ENCODE data around the gene SAFB. TPM values are rescaled to one million over a fixed set of nuclear protein-coding genes. Genes with fewer than 3 reads are reported as not detected.

The SAFB gene
- polyA plus RNA-seq, 3 donors, result 12.2 to 76.6 (median 23.1) TPM

DNA sequence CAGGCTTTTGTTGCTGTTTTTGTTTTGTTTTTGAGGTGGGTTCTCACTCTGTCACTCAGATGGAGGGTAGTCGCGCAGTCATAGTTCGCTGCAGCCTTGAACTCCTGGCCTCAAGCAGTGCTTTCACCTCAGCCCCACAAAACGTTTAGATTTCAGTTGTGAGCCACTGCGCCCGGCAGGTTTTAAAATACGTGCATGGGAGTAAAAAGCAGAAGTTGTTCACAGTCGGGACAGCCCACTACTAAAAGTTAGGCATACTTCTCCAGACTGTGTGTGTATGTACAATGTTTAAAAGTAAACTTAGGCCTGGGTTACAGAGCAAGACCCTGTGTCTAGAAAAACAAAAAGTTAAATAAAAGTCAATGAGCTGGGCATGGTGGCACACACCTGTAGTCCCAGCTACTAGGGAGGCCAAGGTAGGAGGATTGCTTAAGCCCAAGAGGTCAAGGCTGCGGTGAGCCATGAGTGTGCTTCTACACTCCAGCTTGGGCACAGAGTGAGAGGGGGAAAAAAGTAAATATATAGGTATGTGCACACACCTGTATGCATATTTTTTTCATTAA is 6.1 kb downstream of the SAFB start:
- H3K79me2 ChIP-seq (ENCODE audit: insufficient read depth, low read length), result peaks cover 100% of the 10 kb centered on the region
- Mint-ChIP-seq H3K4me3 (peak overlapping the region; percentile 50 to 77), H3K27me3 (ENCODE audit: low read depth in 3 of 3) (peaks cover 0 to 2% (median 0%) of the 10 kb centered on the region in 3 donors), H3K4me1 (peaks cover 68% of the 10 kb centered on the region), H3K9me3 (peaks cover 0 to 2% (median 0%) of the 10 kb centered on the region in 7 donors), H3K36me3 (peaks cover 49 to 76% of the 10 kb centered on the region in 2 donors), H3K27ac (peak overlapping the region; percentile 84 to 93 (median 91))
- peak overlapping the region; percentile 49 for H3K4me2 ChIP-seq (replicated peaks; ENCODE audit: extremely low read depth, low read length, poor library complexity, severe bottlenecking)
- H3K4me1 ChIP-seq (ENCODE audit: control insufficient read depth in 1 of 2, insufficient read depth in 2 of 2, low read length in 2 of 2), result peaks cover 57 to 69% of the 10 kb centered on the region in 2 donors
- H3K4me3 ChIP-seq (replicated peaks in 1 of 3; ENCODE audit: low read depth in 2 of 3, low read length in 3 of 3), result peak overlapping the region in 1 of 3 experiments; percentile 55
- peak overlapping the region; percentile 48 to 69 for H3K27ac ChIP-seq (ENCODE audit: low read depth in 1 of 2, low read length in 2 of 2)
- WGBS (ENCODE audit: insufficient coverage), result 0% methylated on average over 2 of the region's 9 CpGs
- intact Hi-C loops (cut with micrococcal nuclease), result no loop called here
- H2AFZ ChIP-seq (ENCODE audit: insufficient read depth, low read depth, low read length, poor library complexity, severe bottlenecking), result no peak overlapping the region
- H3K27me3 ChIP-seq (ENCODE audit: control insufficient read depth in 2 of 2, insufficient read depth in 2 of 2, low read length in 2 of 2), result no peaks in the 10 kb centered on the region
- no peaks in the 10 kb centered on the region for H3K9me3 ChIP-seq (replicated peaks in 1 of 2; ENCODE audit: control insufficient read depth in 1 of 2, insufficient read depth in 1 of 2, low read length in 2 of 2)
- DNase-seq, result peak; percentile 38 to 62 (median 55)
- TF ChIP-seq, protein P1, sequence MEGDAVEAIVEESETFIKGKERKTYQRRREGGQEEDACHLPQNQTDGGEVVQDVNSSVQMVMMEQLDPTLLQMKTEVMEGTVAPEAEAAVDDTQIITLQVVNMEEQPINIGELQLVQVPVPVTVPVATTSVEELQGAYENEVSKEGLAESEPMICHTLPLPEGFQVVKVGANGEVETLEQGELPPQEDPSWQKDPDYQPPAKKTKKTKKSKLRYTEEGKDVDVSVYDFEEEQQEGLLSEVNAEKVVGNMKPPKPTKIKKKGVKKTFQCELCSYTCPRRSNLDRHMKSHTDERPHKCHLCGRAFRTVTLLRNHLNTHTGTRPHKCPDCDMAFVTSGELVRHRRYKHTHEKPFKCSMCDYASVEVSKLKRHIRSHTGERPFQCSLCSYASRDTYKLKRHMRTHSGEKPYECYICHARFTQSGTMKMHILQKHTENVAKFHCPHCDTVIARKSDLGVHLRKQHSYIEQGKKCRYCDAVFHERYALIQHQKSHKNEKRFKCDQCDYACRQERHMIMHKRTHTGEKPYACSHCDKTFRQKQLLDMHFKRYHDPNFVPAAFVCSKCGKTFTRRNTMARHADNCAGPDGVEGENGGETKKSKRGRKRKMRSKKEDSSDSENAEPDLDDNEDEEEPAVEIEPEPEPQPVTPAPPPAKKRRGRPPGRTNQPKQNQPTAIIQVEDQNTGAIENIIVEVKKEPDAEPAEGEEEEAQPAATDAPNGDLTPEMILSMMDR (IDR thresholded peaks at IDR 0.05), result no peak
- peaks cover 99% of the 10 kb centered on the region for H4K20me1 ChIP-seq (ENCODE audit: insufficient read depth, low read length)
- no peak overlapping the region for H3K9ac ChIP-seq (ENCODE audit: insufficient read depth, low read length, poor library complexity, severe bottlenecking)
- peaks cover 27 to 59% of the 10 kb centered on the region in 2 donors for H3K36me3 ChIP-seq (replicated peaks in 1 of 2; ENCODE audit: control insufficient read depth in 1 of 2, insufficient read depth in 2 of 2, low read length in 2 of 2)

DNA sequence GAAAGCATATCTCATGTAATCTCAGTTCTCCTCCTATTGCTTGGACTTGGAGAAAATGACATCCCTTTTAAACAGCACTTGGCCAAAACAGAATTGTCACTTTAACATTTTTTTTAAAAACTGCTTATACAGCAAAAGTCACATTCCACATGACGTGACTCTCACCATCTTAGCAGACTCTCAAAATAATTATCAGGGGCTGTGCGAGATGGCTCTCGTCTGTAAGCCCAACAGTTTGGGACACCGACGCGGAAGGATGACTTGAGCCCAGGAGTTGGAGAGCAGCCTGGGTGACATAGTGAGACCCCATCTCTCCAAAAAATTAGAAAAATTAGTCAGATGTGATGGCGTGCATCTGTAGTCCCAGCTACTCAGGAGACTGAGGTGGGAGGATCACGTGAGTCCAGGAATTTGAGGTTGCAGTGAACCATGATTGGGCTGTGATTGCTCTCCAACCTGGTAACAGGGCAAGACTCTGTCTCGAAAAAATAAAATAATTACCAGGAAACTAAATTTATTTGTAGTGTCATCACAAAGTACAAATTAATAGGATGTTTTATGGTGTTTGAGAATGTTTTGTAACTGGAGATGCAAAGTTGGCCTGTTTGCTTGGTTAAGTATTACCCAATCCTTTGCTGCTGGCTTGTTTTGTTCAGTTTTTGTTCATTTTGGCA is 8.8 kb downstream of the SAFB start:
- peak overlapping the region in 1 of 2 donors; percentile 46 for H3K27ac ChIP-seq (ENCODE audit: low read depth in 1 of 2, low read length in 2 of 2)
- H3K36me3 ChIP-seq (replicated peaks in 1 of 2; ENCODE audit: control insufficient read depth in 1 of 2, insufficient read depth in 2 of 2, low read length in 2 of 2), result peaks cover 20 to 67% of the 10 kb centered on the region in 2 donors
- no peaks in the 10 kb centered on the region for H3K27me3 ChIP-seq (ENCODE audit: control insufficient read depth in 2 of 2, insufficient read depth in 2 of 2, low read length in 2 of 2)
- no peak overlapping the region for H3K4me3 Mint-ChIP-seq
- no peaks in the 10 kb centered on the region for H3K9me3 Mint-ChIP-seq
- H3K27ac Mint-ChIP-seq, result peak overlapping the region in 3 of 7 donors; percentile 5 to 63 (median 61)
- no peaks in the 10 kb centered on the region for H3K9me3 ChIP-seq (replicated peaks in 1 of 2; ENCODE audit: control insufficient read depth in 1 of 2, insufficient read depth in 1 of 2, low read length in 2 of 2)
- H3K9ac ChIP-seq (ENCODE audit: insufficient read depth, low read length, poor library complexity, severe bottlenecking), result no peak overlapping the region
- 79% methylated on average over 5 of the region's 9 CpGs for WGBS (ENCODE audit: insufficient coverage)
- intact Hi-C loops (cut with micrococcal nuclease), result no loop called here
- H3K27me3 Mint-ChIP-seq (ENCODE audit: low read depth in 3 of 3), result peaks cover 0 to 2% (median 0%) of the 10 kb centered on the region in 3 donors
- H2AFZ ChIP-seq (ENCODE audit: insufficient read depth, low read depth, low read length, poor library complexity, severe bottlenecking), result no peak overlapping the region
- peaks cover 50% of the 10 kb centered on the region for H3K4me1 Mint-ChIP-seq
- H3K4me1 ChIP-seq (ENCODE audit: control insufficient read depth in 1 of 2, insufficient read depth in 2 of 2, low read length in 2 of 2), result peaks cover 33 to 42% of the 10 kb centered on the region in 2 donors
- H3K79me2 ChIP-seq (ENCODE audit: insufficient read depth, low read length), result peaks cover 100% of the 10 kb centered on the region
- no peak overlapping the region for H3K4me3 ChIP-seq (replicated peaks in 1 of 3; ENCODE audit: low read depth in 2 of 3, low read length in 3 of 3)
- no peak overlapping the region for H3K4me2 ChIP-seq (replicated peaks; ENCODE audit: extremely low read depth, low read length, poor library complexity, severe bottlenecking)
- peaks cover 33 to 72% of the 10 kb centered on the region in 2 donors for H3K36me3 Mint-ChIP-seq
- H4K20me1 ChIP-seq (ENCODE audit: insufficient read depth, low read length), result peaks cover 100% of the 10 kb centered on the region
- TF ChIP-seq, protein P1 (IDR thresholded peaks at IDR 0.05), result no peak
- DNase-seq, result no peak

Measured in CD14-positive monocyte (primary cell).